Mammary epithelial cell (primary cell): Measurements from ENCODE around the gene CDC42EP4.

ENCODE experiments used
- EZH2 ChIP-seq: IDR thresholded peaks from 2 replicates; pipeline ENCODE4 v1.6.1; 2012; ENCODE audit warnings: low read length, inconsistent platforms, borderline replicate concordance
- TF ChIP-seq, protein P1 (sequence below), 2 donors: IDR thresholded peaks in 1 of 2; conservative IDR thresholded peaks in 1 of 2; 2 replicates each; pipeline ENCODE4 v1.5.1; 2011 to 2012; ENCODE audit warnings: inconsistent platforms in 2 of 2, low read length in 2 of 2, mild to moderate bottlenecking in 2 of 2, control low read depth in 1 of 2, low read depth in 1 of 2; ENCODE audit not compliant: insufficient read depth in 1 of 2; ENCODE audit errors: extremely low read depth in 1 of 2

GRCh38 chr17:73256220-73256619 is 55.6 kb downstream of the CDC42EP4 start:
- TF ChIP-seq, protein P1, sequence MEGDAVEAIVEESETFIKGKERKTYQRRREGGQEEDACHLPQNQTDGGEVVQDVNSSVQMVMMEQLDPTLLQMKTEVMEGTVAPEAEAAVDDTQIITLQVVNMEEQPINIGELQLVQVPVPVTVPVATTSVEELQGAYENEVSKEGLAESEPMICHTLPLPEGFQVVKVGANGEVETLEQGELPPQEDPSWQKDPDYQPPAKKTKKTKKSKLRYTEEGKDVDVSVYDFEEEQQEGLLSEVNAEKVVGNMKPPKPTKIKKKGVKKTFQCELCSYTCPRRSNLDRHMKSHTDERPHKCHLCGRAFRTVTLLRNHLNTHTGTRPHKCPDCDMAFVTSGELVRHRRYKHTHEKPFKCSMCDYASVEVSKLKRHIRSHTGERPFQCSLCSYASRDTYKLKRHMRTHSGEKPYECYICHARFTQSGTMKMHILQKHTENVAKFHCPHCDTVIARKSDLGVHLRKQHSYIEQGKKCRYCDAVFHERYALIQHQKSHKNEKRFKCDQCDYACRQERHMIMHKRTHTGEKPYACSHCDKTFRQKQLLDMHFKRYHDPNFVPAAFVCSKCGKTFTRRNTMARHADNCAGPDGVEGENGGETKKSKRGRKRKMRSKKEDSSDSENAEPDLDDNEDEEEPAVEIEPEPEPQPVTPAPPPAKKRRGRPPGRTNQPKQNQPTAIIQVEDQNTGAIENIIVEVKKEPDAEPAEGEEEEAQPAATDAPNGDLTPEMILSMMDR (conservative IDR thresholded peaks at IDR 0.05 in 1 of 2, IDR thresholded peaks at IDR 0.05 in 1 of 2; ENCODE audit: extremely low read depth in 1 of 2, insufficient read depth in 1 of 2, low read depth in 1 of 2, low read length in 2 of 2), result no peak
- TF ChIP-seq EZH2, result no peak
